ENCODE data around the gene GDPGP1.
"Not testable (repeated sequence)": the region's sequence is repeated elsewhere in the genome, so short reads cannot be mapped to it uniquely, and the experiment has no call there.

The GDPGP1 gene

GRCh38 chr15:90259524-90259923, 25.5 kb downstream of the GDPGP1 start:
- POLR2A ChIA-PET = no interaction called here
- CTCF ChIA-PET = no interaction called here
- DNase-seq (ENCODE audit: low read depth, low spot score) = no peak

DNA sequence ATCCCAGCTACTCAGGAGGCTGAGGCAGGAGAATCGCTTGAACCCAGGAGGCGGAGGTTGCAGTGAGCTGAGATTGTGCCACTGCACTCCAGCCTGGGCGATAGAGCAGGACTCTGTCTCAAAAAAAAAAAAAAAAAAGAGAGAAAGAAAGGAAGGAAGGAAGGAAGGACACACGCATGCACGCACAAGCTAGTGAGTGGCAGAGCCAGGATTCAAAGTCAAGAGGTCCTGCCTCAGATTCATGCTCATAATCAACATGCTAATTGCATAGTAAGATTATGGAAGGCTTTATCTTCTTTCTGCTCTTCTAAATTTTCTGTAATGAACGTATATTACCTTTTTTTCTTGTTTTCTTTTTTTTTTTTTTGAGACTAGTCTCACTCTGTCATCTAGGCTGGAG, 26.7 kb downstream of the GDPGP1 start:
- POLR2A ChIA-PET; CTCF ChIA-PET; H3K4me3 ChIP-seq (ENCODE audit: low read depth, low read length); DNase-seq (ENCODE audit: low read depth, low spot score): not testable (repeated sequence)

More at GRCh38 chr15:90259524-90259923, 25.5 kb downstream of the GDPGP1 start:
- TF ChIP-seq, protein P1, sequence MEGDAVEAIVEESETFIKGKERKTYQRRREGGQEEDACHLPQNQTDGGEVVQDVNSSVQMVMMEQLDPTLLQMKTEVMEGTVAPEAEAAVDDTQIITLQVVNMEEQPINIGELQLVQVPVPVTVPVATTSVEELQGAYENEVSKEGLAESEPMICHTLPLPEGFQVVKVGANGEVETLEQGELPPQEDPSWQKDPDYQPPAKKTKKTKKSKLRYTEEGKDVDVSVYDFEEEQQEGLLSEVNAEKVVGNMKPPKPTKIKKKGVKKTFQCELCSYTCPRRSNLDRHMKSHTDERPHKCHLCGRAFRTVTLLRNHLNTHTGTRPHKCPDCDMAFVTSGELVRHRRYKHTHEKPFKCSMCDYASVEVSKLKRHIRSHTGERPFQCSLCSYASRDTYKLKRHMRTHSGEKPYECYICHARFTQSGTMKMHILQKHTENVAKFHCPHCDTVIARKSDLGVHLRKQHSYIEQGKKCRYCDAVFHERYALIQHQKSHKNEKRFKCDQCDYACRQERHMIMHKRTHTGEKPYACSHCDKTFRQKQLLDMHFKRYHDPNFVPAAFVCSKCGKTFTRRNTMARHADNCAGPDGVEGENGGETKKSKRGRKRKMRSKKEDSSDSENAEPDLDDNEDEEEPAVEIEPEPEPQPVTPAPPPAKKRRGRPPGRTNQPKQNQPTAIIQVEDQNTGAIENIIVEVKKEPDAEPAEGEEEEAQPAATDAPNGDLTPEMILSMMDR (IDR thresholded peaks at IDR 0.05; ENCODE audit: insufficient read depth, low read length, missing control alignments) = no peak
- no peak overlapping the region for H3K4me3 ChIP-seq (ENCODE audit: low read depth, low read length)

DNA sequence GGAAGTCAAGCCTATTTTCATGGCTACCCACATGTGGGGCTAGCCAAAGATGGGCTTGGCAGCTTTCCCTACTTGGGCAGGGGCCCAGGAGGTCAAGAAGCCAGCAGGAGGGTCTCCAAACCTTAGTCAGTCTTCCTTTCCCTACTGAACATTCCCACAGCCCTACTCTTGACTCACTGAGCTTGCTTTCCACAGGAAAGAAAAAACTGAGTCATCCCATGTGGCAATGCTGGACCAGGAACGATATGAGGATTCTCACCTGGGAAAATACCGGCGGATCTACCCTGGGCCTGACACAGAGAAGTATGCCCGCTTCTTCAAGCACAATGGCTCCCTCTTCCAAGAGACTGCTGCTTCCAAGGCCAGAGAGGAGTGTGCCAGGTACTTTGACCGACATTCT, 27.8 kb downstream of the GDPGP1 start:
- POLR2A ChIA-PET = no interaction called here
- H3K4me3 ChIP-seq (ENCODE audit: low read depth, low read length) = no peak overlapping the region
- no peak for DNase-seq (ENCODE audit: low read depth, low spot score)
- TF ChIP-seq, protein P1 (IDR thresholded peaks at IDR 0.05; ENCODE audit: insufficient read depth, low read length, missing control alignments) = no peak
- CTCF ChIA-PET = interaction anchor here (1.0 to 1.2 kb wide), 2 partner anchors 13 to 673 kb away, joined by 3 read pairs; partner anchors contain the start of gene TTLL13

DNA sequence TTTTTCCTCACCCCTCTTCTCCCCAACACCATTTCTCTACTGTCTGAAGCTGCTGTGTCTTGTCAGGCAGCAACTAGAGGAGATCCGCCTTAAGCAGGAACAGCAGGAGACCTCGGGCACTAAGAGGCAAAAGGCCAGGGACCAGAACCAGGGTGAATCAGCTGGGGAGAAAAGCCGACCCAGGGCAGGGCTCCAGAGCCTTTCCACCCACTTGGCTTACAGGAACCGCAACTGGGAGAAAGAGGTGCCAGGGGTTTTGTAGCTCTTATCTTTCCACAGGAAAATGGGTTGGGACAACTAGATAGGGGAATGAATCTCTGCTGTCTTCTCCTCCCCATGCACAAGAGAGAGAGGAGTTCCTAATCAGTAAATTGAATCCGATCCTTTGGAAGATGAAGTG, 28.4 kb downstream of the GDPGP1 start:
- no peak for DNase-seq (ENCODE audit: low read depth, low spot score)
- no peak overlapping the region for H3K4me3 ChIP-seq (ENCODE audit: low read depth, low read length)
- POLR2A ChIA-PET = no interaction called here
- CTCF ChIA-PET = interaction anchor here (1.0 to 1.2 kb wide), 2 partner anchors 13 to 672 kb away, joined by 3 read pairs; partner anchors contain the start of gene TTLL13
- TF ChIP-seq, protein P1 (IDR thresholded peaks at IDR 0.05; ENCODE audit: insufficient read depth, low read length, missing control alignments) = no peak

DNA sequence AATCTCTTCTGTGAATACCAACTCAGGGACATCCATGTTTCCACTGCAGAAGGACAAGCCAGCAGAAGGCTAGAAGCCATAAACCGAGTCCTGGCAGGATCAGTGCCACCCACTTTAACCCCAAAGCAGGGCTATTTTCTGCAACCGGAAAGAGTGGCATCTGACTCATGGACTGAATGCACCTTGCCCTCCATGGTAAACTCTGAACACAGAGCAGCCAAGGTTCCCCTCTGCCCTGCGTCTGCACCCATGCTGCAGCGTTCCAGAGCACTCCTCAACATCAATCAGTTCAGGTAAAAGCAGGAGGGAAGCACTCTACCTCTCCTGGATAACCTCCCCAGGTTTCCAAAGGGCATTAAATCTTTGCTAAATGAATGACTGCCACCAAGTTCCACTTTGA, 30.7 kb downstream of the GDPGP1 start:
- no peak for DNase-seq (ENCODE audit: low read depth, low spot score)
- POLR2A ChIA-PET = no interaction called here
- TF ChIP-seq, protein P1 (IDR thresholded peaks at IDR 0.05; ENCODE audit: insufficient read depth, low read length, missing control alignments) = no peak

DNA sequence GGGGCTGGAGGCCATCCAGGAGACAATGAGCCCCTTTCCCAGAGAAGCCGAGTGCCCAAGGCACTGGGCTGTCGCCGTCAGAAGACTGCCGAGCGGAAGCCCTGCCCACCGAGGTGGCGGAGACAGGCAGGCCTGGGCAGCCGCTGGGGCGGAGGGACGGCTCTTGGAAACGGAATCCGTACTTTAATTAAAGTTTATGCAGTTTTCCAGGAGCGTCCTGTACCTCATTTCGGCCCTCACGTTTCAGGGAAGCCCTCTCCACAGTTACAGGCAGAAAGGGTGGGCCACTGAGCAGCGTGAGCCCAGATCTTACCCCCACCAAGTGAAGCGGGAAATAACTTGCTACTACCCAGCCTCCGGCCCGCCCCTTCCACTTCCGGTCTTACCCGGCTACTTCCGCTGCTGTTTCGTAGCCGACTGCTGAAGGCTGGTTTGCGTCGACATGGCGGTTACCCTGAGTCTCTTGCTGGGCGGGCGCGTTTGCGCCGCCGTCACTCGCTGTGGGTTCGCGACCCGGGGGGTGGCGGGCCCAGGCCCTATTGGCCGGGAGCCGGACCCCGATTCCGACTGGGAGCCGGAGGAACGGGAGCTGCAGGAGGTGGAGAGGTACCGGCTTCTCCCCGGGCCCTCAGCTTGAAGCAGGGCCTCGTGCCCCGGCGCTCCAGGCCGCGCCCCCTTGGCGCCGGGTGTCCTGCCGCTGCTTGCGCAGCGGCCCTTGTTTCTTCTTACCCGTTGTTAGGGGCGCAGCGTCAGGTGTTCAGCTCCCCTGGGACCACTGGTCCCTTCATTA, 31.5 kb downstream of the GDPGP1 start, which contains the start of gene NGRN:
Gene NGRN, plus strand, starts transcription at position 402 of the 790 bp plus-strand sequence. Its CDS starts 41 bp downstream, at position 443.
- POLR2A ChIA-PET = no interaction called here
- peak; percentile 44 for DNase-seq (ENCODE audit: low read depth, low spot score)
- CTCF ChIA-PET = interaction anchor here (1.1 to 1.5 kb wide), 2 partner anchors 16 to 28 kb away, joined by 3 to 6 read pairs; partner anchors contain the start of gene TTLL13
- peak within 1 kb of the TSS; percentile 85 for H3K4me3 ChIP-seq (ENCODE audit: low read depth, low read length)
- TF ChIP-seq, protein P1 (IDR thresholded peaks at IDR 0.05; ENCODE audit: insufficient read depth, low read length, missing control alignments) = no peak

More for the DNA sequence above, 30.7 kb downstream of the GDPGP1 start:
- CTCF ChIA-PET = no interaction called here
- H3K4me3 ChIP-seq (ENCODE audit: low read depth, low read length) = peak overlapping the region; percentile 85

All from AG04449 (cell line).